NCI-H1105 (cell line): Measurements from ENCODE around the gene TMEM59.
A peak's percentile ranks its signal among the peaks of the same experiment; 100 is the strongest.
"Not testable (repeated sequence)": the region's sequence is repeated elsewhere in the genome, so short reads cannot be mapped to it uniquely, and the experiment has no call there.

ENCODE experiments used
- DNase-seq: peaks from one replicate; lab custom pipeline; 2025; lab: John Stamatoyannopoulos, UW

Gene TMEM59

DNA sequence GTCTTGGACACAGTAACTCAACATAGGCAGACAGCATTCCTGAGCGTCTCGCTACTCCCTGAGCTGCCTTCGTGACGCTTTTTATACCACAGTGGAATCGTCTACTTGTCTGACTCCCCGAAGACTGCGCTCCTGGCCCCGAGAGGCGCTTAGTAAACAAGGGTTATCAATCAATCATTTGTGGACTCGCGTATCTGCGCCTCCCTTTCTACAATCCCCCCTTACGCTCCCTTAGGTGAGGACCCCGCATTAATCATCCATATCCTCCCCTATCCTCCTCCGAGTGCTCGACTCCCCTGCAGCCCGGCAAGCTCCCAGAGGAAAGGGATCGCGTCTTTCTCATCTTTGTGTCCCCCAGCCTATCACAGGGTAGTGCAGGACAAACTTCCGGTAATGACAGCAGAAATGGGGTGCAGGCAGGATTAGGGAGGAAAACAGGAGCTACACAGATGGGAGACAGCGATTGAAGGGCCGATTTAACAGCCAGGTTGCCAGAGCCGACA is 522 bp downstream of the TMEM59 start:
- peak; percentile 35 for DNase-seq

DNA sequence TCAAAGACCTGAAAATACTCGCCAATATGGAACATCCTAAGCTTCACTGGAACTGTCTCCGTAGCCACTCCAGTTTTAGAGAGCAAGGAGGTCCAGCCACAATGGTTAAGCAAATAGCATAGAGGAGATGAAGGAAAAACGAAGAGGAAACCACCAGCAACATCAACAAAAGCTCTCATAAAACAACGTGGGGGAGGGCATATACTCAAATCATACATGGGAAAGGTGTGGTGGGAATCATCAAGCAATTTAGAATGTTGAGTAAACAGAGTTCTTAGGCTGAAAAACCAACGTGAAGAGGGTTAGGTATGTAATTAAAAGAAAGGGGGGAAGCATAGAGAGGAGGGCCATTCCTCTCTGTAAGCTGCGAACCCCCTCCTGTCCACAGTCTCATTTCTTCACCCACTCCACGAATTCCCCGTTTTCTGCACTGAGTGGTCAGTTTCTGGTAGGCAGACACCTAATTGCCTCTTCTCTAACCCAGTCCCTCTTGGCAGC is 1.0 kb downstream of the TMEM59 start:
- no peak for DNase-seq

DNA sequence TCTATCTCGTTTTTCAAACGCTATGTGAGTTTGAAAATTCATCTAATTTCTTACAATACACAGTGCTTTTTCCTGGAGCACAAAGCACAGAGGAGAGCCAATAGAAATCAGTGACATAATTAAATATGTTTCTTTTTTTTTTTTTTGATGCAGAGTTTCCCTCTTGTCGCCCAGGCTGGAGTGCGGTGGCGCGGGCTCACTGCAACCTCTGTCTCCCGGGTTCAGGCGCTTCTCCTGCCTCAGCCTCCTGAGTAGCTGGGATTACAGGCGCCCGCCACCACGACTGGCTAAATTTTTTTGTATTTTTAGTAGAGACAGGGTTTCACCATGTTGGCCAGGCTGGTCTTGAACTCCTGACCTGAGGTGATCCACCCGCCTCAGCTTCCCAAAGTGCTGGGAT is 2.6 kb downstream of the TMEM59 start:
- DNase-seq, result not testable (repeated sequence)

DNA sequence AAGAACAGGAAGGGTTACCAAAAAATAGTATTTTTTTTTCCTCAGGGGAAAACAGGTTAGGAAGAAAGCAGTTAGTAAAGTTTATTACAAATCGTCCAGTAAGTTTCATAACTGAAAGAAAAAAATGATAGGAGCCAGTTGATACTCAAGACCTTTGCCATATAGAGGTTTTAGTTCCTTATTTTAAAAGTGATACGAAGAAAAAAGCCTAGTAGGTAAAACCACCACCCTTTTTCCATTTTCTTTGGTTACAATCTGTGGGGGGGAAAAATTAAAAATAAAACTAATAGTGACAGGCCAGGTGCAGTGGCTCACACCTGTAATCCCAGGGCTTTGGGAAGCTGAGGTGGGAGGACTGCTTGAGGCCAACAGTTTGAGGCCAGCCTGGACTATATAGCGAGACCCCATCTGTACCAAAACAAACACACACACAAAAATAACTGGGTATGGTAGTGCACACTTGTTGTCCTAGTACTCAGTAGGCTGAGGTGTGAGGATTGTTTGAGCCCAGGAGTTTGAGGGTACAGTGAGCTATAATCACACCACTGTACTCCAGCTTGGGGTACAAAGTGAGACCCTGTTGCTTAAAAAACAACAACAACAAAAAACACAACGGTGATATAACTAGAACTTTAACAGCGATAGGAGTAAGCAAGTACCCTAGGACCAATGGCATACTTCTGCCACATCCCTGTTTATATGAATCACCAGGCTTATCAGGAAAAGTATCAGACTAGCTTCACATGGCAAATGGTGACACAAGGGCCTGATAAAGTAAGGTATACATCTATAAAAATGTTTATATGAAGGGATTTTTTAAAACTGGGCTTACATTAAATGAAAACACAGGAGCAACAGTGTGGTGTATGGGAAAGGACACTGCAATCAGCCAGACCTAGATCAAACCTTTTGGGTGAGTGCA is 5.4 kb downstream of the TMEM59 start:
- DNase-seq, result no peak

DNA sequence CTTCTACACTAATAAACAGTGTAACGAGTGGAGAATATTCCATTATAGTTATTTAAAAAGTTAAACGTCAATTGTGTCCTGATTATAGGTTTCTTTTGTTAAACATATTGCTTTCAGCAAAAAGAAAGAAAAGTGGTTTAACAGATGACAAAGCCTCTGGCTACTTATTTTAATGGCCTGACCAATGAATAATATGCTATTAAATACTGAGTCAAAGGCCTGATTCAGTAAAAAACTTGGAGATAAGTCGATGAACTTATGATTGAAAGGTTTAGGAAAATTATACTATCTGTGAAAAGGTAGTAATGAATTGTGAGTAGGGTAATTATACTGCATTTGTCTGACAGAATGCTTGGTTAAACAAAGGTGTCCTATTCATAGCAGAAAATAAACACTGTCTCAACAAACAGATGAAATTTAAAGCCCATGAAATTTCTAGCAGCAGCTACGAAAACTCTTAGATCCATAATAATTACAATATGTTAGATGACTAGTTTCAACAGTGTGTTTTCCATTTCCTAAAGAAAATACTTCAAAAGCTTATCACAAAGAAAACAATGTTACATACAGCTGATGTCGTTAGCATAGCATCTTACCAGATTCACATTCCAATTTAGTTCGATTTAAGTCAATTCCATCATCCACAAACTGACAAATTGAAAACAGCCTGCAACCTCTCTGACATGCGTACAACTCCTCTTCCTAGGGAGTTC is 6.2 kb downstream of the TMEM59 start:
- DNase-seq, result no peak

DNA sequence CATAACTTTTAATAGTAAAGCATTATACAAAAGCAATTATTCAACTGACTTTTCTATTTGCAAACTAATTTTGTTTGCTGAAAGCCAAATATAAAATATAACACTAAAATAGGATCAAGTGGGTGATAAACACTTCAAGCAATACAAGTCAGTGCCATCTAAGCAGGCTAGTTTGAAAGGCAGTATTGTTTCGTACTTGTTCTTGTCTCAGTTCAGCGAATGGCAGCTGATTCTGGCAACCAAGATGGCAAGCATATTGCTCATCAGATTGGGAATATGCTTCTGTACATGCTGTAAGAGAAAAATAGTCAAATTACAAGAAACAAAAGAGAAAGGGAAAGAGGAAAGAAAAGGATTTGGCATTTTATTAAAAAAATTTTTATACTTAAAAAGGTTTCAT is 7.5 kb downstream of the TMEM59 start:
- no peak for DNase-seq

DNA sequence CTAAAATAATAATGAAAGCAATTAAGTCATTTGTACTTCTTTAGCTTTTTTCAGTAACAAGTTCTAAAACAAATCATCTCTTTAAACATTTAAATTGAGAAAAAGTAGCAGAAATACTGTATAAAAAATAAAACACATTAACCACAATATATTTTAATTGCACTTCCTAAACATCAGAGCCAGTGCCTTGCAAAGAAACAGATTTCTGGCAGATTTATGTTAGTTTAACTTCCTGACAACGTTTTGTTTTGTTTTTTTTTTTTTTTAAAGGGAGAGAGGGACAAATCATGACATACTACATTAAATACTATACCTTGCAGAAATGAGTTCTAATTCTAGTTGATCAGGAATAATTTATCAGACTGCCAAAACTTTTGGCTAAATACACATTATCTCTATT is 11.2 kb downstream of the TMEM59 start:
- DNase-seq, result no peak

DNA sequence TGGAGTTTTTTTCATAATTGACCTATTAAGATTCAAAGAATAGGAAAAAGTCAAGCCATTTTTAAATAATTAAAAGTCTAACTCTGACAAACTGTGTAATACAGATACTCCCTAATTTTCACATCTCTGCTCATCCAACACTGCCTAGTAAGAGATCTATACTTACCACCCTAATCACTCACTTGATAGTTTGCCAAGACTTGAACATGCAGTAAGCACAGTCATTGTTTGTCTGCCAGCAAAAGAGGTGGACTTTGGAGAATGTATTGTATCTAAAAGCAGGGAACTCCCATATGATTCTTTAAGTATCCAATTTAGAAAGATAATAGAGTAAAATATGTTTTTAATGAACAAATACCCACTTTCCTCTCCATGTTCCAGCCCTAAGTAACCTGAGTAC is 15.5 kb downstream of the TMEM59 start:
- peak; percentile 47 for DNase-seq

DNA sequence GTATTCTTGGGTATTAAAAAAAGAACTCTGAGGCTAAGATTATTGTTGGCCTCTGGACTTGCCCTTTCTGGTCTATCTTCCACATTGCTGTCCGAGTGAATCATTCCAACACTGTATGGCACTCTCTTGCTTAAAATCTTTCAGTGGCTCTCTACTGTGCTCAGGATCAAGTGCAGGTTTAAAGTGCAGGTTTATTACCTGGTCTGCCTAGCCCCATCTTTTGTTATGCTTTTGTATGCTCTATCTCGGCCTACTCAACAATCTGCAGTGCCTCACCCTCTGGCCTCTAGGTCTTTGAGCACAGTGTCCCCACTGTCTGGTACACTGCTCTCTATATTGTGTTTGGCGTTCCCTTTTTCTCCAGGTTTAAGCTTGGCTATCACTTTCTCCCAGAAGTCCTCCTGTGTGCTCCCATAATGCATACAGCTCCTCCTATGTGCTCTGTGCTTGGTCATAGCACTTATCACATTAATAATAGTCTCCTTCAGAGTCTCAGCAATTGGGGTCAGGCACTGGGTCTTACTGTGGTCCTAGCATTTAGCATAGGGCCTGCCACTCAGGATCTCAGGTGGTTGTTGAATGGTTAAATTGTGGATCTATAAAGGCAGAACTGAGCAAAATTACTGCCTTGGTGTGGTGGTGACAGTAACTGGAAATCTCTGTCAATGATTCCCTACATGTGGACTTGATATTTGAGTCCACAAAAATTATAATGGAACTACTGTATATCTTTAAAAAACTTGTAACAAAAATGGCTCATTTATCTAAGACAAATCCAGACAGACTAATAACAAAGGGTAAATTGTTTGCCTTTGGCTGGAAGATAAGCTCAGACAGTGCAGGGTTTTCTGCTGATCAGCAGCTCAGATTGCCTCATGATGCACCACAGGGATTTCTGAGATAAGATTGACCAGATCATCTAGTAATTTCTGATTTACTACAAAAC is 24.4 kb downstream of the TMEM59 start:
- DNase-seq, result no peak

DNA sequence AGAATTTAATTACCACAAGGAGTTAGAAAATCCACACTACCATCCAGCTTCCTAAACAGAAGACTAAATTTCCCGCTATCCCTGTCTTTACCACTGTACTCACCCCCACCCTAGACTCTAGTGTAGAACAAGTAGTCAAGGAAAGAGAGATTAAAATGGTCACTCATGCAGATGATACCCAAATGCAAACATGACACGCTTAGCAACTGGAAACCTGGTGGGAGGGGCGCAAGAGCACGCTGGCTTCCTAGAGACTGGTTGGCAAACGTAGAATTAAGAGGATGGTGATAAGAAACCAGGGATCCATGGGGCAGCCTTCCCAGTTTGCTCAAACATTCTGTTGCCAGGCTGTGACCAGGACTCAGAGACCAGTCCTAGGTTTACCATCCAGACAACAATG is 25.2 kb downstream of the TMEM59 start:
- no peak for DNase-seq

DNA sequence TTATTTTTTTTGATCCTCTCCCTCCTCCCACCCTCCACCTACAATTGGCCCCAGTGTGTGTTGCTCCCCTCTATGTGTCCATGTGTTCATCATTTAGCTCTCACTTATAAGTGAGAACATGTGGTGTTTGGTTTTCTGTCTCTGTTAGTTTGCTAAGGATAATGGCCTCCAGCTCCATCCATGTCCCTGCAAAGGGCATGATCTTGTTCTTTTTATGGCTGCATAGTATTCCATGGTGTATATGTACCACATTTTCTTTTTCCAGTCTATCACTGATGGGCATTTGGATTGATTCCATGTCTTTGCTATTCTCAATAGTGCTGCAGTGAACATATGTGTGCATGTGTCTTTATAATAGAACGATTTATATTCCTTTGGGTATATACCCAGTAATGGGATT is 28.2 kb downstream of the TMEM59 start:
- DNase-seq, result not testable (repeated sequence)

DNA sequence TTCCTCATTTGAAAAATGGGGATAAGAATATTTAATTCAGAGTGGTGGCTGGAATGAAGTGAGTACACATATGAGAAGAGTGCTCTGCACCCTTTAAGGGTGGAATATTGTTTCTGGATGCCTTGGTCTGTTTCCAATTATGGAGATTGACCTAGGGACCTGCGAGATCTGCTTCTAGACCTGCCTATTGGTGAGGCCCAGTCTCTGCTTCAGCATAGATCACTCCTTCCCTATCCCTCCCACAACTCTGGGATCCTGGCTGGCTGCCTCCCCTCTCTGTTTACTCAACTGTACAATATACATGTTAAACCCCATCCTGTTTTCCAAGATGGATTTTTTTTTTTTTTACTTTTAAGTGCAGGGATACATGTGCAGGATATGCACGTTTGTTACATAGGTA is 28.6 kb downstream of the TMEM59 start:
- DNase-seq, result no peak

DNA sequence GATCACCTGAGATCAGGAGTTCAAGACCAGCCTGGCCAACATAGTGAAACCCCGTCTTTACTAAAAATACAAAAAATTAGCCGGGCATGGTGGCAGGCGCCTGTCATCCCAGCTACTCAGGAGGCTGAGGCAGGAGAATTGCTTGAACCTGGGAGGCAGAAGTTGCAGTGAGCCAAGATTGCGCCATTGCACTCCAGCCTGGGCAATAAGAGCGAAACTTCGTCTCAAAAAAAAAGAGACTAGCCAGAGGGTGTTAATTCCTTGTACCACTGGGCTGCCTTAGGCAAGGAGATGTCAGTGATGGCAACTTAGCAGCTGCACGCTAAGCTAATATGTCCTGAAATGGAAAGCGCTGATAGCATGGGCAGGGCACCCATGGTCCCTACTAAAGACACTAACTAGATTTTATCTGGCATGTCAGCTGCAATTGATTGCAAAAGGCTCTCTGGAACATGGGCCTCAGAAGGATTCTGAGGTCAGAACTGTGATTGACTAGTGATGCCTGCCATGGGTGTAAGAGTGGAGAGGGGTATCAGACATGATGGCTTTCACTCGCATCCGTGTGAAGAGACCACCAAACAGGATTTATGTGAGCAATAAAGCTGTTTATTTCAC is 33.3 kb downstream of the TMEM59 start:
- DNase-seq, result not testable (repeated sequence)

DNA sequence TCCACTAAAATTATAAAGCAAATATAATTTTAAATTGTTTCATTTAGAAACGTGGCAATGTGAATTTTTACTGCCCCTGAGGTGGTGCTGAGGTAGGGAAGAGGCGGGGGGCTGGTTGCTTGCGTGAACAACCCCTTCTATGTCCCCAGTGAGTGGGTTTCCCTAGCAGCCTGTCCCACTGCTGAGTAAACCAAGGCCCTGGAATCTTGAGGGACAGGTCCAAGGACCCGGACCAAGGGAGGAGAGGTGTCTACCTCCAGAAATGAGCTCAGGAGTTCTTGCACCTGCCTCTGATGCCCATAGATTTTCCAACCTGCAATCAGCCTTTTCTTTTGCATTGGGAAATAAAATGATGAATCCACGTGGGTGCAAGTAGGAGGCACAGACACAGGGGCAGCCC is 34.4 kb downstream of the TMEM59 start:
- no peak for DNase-seq

DNA sequence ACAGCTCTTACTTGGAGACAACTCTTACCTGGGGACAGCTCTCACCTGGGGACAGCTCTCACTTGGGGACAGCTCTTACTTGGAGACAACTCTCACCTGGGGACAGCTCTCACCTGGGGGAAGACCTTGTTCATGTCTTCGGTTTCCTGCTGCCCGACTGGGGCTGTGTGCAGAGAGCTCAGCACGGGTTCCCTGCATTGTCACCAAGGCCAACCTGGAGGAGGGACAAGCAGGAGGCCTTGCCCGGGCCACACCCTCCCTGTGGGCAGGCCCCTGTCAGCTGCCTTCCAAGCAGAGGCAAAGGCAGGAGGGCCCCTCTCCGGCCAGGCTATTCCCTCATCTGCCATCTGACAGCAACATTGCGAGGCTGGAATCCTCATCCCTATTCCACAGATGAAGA is 35.0 kb downstream of the TMEM59 start, which contains the start of gene LDLRAD1:
TSS of gene LDLRAD1 (minus strand) at position 208 of the 400 bp plus-strand sequence. CDS start at position 134, 74 bp downstream.
- DNase-seq, result no peak

DNA sequence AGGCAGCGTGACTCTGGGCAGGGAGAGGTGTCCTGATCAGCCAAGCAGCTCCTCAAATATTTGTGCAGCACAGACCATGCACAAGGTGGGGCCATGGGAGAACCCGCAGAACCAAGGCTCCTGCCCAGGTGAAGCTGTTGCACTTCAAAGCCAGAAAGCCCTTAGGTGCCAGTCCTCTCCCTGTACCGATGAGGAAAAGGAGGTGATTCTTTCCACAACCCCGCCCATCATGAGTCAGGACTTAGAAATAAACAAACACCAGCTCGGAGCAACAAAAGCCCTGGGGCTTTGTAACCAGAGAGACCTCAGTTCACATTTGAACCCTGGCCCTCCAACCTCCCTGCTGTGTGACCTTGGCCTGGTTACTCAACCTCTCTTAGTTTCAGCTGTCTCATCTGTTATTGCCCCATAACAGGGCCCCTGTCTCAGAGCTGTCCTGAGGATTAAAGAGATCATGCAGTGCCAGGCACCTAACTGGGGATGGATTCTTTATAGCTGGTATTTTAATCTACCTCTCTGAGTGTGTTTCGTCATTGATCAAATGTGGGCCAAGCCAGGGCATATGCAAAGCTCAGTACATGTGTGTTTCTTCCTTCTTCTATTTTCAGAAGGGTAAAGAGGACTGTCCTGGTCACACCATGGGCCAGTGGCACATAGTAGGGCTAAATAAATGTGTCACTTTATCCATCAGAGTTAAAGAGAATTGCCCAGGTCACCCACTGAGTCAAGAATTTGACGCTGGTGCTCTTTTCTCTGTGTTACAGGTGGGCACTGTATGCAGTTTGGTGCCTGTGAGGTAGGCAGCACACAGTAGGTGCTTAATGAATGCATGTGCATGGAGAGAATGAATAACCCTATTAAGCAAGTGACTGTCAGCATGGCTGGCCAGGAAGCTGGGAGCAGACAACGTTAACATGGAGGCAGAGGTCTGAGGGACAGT is 36.4 kb downstream of the TMEM59 start:
- DNase-seq, result no peak

DNA sequence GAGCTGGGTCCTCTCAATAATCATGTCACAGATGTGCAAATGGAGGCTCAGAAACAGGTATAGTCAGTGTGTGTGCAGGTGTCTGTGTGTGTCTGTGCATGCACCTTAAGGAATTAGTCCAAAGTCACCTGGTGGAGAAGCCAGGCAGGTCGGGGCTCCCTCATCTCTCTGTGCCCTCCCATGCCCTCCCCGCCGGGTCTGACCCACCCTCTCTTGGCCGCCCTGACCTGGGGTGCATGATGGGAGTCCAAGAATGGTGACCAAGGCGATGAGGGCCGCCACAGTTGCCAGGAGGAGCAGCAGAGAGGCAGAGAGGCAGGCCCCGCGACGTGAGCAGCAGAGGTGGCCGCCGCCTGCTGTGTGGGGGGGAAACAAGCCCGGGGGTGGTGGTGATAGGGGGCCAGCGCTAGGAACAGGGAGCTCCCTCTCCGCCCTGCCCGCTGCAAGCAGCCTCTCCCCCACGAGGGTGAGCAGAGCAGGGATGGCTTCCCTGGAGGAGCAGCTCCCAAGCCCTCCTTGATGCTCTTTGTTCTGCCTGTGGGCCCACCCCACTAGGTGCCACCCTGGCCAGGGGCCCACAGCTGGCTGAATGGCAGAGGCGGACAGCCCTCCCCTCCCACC is 38.9 kb downstream of the TMEM59 start:
- no peak for DNase-seq

DNA sequence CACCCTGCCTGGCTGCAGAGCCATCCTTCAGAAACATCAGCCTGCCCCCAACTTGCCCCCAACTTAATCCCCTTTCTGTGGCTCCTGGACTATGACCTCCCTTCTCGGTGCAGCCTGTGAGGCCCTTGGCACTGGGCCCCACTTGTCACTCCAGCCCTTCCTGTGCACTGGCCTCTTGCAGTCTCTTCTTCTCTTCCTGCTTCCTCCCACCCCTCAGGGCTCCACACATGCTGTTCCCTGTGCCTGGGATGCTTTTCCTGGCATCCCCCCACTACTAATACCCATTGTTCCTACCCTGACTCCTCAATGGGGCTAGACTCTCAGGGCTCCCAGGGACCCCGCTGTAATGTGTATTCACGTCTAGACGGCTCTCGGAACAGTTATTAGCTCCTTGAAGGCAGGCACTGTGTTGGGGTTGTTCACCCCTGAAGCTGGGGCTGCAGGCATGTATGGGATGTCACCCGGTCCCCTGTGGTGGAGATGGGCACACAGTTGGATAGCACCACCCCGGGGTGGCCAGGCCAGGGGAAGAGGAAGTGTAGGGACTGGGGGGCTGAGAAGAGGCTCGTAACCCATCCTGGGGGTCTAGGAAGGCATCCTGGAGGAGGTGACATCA is 39.5 kb downstream of the TMEM59 start:
- DNase-seq, result no peak

DNA sequence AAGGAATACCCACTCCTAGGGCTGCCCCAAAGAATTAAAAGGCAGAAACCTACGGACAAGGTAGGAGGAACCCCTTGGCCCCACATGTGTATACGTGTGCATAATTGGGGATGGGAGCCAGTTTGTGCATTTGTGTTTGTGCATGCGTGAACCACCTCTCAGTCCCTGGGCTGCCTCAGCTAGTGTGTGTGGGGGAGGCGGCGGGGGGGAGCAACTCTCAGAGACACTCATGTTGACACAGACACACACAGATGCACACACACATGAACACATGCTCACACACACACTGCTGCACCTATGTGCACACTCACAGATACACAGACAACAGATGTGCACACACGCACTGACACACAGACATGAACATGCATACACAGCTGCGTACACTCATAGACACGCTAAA is 40.1 kb downstream of the TMEM59 start:
- no peak for DNase-seq
